Renal cortical epithelial cell (primary cell): Measurements from ENCODE around the gene MLPH. TPM values are rescaled to one million over a fixed set of nuclear protein-coding genes. Genes with fewer than 3 reads are reported as not detected.

ENCODE experiments used
- DNase-seq: peaks from one replicate; pipeline ENCODE4 v3.0.0-alpha.2; 2011; ENCODE audit warnings: low read depth
- total RNA-seq: library from RNA; depleted of rRNA; stranded (reverse); fragments of >200 nt; gene quantifications from 2 replicates; pipeline ENCODE4 v1.2.3, GENCODE V29; 2014

Gene MLPH
- 17.7 and 24.6 TPM in 2 replicates for total RNA-seq

GRCh38 chr2:237486819-237487448, at the start of gene MLPH:
Gene MLPH, plus strand, starts transcription at chr2:237487251. Its CDS starts 6,176 bp downstream, at chr2:237493427.
- no peak for DNase-seq

GRCh38 chr2:237437566-237437965, 49.5 kb upstream of the MLPH start:
- DNase-seq: no peak

- peak; percentile 38 for DNase-seq
Measured at GRCh38 chr2:237438080-237438940, 48.7 kb upstream of the MLPH start.

GRCh38 chr2:237440819-237441281, 46.2 kb upstream of the MLPH start:
- no peak for DNase-seq

- DNase-seq: peak; percentile 42
Measured at GRCh38 chr2:237441605-237442274, 45.3 kb upstream of the MLPH start.

- no peak for DNase-seq
Measured at GRCh38 chr2:237444071-237444470, 43.0 kb upstream of the MLPH start.

- DNase-seq: no peak
Measured at GRCh38 chr2:237445611-237446337, 41.3 kb upstream of the MLPH start.

DNA sequence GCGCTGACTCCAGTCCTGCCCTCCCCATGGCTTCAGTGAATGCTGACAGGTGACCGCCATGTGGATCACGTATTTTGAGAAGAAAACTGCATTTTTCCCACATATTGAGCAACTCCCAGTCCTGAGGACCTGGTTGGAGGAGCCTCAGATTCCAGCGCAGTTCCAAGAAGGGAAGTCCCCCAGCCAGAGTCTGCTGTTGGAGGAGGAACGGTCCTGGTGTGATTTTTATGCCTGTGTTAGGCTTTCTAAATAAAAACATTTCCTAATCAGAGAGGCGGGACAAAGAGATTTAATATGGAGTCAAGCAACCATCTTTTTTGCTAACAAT, 40.7 kb upstream of the MLPH start:
- DNase-seq: no peak

GRCh38 chr2:237447496-237447895, 39.6 kb upstream of the MLPH start:
- no peak for DNase-seq

DNA sequence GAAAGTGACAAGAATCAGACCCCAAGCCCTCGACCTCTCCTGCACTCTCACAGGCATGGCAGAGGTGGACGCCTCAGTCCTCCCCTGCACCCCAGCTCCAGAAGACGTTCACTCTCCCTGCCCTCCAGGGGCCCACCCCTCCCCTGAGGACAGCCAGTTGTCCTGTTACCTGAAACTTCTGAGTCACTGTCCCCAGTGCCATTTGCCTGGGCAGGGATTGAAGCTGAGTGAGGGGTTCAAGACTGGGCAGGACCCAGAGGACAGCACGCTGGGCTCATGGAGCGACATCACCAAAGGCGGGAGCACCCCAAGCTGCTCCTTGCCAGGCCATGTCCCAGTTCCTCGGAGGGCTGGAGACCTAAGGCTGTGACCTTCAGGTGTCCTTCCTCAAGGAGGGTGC, 38.9 kb upstream of the MLPH start:
- DNase-seq: no peak

DNA sequence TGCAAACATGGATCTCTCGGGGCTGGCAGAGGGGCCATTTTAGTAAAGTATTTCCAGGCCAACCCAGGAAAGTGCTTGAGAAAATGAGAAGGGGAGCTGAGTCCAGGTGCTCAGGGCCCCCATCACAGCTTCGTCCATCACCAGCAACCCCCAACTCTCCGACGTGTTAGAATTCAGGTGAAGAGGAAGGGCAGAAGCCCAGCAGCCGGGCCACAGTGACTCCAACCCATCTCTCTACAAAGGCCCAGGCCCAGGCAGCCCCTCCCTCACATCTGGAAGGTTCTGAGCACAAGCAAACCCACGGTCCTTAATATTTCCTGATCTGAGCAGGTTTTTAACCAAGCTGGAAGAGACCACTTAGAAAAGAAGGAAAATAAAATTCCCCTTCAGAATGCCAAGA, 38.4 kb upstream of the MLPH start:
- no peak for DNase-seq

DNA sequence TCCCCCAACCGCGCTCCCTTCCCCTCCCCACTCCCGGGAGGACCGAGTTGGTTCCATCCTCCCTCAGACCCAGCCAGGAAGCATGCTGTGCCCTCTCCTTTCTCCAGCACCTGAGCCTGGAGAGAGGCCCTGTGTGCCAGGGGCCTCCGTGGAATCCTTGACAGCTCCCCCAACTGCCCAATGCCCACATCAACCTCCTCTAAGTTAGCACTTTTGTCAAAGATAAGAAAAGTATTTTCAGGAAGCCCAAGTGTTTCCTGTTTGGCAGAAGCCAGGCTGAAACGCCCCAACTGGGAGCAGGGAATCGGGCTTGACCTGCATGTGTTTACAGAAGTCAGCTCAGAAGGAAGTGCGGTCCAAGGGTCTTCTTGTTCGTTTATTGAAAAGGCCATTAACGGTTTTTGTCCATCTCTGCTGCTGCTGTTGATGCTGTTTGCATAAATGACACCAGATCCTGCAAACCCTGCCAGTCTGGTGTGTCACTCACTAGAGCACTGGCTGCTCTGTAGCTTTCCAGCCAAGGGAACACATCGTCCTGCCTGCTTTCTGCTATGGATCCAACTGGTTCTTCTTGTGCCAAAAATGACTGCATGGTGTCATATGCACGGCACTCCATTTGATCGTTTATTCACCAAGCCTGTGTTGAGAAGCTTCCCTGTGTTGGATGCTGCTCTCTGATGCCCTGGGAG, 37.7 kb upstream of the MLPH start:
- DNase-seq: no peak

- no peak for DNase-seq
Measured at GRCh38 chr2:237450108-237450507, 36.9 kb upstream of the MLPH start.

DNA sequence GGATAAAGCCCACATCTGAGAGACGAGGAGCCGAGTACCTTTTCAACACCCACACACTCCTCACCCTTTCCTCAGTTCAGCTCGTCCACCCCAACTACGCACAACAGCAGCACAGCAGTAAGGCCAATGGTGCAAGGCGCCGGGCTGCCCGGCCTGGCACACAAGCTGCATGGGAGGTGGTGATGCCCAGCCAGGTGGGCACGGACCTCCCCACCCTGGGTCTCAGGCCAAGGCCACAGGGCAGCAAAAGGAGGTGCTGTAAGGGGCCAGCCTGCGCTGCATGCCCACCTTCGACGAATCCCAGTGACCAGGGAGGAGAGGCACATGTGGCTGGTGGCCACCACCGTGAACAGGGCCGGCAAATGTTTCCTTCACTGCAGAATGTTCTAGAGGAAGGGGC, 36.5 kb upstream of the MLPH start:
- no peak for DNase-seq

DNA sequence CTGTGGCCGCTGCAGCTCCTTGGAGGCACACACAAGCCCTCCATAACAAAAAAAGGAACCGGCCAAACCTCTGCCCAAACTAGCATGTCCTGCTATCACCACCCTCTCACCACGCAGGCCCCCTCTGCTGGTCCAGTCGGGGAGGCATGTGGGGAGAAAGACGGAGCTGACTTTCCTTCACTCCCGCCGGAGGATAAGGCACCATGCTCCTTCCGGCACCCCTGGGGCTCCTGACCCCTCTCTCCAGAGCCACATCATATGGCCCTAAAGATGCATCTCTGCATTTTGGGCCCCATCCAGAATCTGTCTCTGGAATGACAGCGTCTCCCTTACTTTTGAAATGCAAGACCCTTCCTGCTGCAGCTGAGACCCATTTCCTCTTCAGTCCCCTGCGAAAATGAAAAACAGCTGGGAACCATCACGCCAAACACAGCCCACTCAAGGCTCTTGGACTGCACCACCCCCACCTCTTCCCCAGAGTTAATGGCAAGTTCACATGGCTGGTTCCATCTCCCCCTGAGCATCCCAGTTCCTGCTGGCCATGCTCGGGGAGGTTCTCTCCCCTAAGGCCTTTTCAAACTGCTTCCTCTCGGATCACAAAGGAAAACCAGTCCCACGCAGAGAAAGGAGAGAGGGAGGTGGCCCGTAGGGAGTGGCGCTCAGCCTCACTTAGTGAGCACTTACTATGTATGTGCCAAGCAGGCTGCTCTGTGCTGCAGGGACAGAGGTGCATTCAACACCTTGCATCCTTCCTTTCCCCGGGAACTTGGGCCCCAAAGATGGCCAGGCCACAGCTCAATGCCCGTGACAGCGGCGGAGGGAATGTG, 35.2 kb upstream of the MLPH start:
- no peak for DNase-seq

- no peak for DNase-seq
Measured at GRCh38 chr2:237452861-237453260, 34.2 kb upstream of the MLPH start.

- DNase-seq: no peak
Measured at GRCh38 chr2:237453671-237454070, 33.4 kb upstream of the MLPH start.

- DNase-seq: peak; percentile 44
Measured at GRCh38 chr2:237455764-237456163, 31.3 kb upstream of the MLPH start.

GRCh38 chr2:237456200-237456843, 30.7 kb upstream of the MLPH start:
- peak; percentile 54 for DNase-seq

GRCh38 chr2:237457388-237457941, 29.6 kb upstream of the MLPH start:
- no peak for DNase-seq
